Measurements from ENCODE around the gene BIRC3. TPM values are rescaled to one million over a fixed set of nuclear protein-coding genes. Genes with fewer than 3 reads are reported as not detected.

BIRC3 gene
- total RNA-seq, 1 experiment from 2014 or later: 65.4 TPM

- ATAC-seq (peak; percentile 61), DNase-seq (ENCODE audit: low read depth, low spot score) (no peak)
- BruUV-seq (replicated peaks): no TSS peak
- H3K9me3 ChIP-seq (ENCODE audit: control insufficient read depth, insufficient read depth, low read depth, low read length): no peaks in the 10 kb centered on the region
- no peaks in the 10 kb centered on the region for H3K27me3 ChIP-seq (ENCODE audit: control insufficient read depth, insufficient read depth, low read length)
- H3K4me1 ChIP-seq (ENCODE audit: control insufficient read depth, insufficient read depth, low read length): no peaks in the 10 kb centered on the region; the same call in 1 of the 2 replicates
- ChIA-PET POLR2A (interaction anchor here (0.6 kb wide), 2 partner anchors 11 to 298 kb away, joined by 4 to 7 read pairs; no protein-coding TSS in a partner anchor), CTCF (no interaction called here)
- in situ Hi-C loops (cut with HindIII; ENCODE audit: low pct_unique_long_range_greater_than_20kb, low sequenced_read_pairs): no loop called here
- H3K36me3 ChIP-seq (ENCODE audit: control insufficient read depth, insufficient read depth, low read length): peaks cover 53% of the 10 kb centered on the region
- no peak overlapping the region for H3K27ac ChIP-seq (ENCODE audit: low read length)
- no peak overlapping the region for H3K4me3 ChIP-seq (ENCODE audit: low read depth in 2 of 2, low read length in 2 of 2)
- intact Hi-C loops (cut with micrococcal nuclease; ENCODE audit: unreplicated experiment): no loop called here
- TF ChIP-seq POLR2AphosphoS5 (IDR thresholded peaks at IDR 0.05; ENCODE audit: low read depth, low read length) (0 out of 2 replicates have a peak, but pooled peaks have one; percentile 35), TCF7L2 (IDR thresholded peaks at IDR 0.05; ENCODE audit: low read depth, low read length) (no peak)
Observed at GRCh38 chr11:102361086-102362031, 44.1 kb downstream of the BIRC3 start.

GRCh38 chr11:102364991-102365390, 47.7 kb downstream of the BIRC3 start:
- Histone ChIP-seq H3K9me3 (ENCODE audit: control insufficient read depth, insufficient read depth, low read depth, low read length) (no peaks in the 10 kb centered on the region), H3K4me3 (ENCODE audit: low read depth in 2 of 2, low read length in 2 of 2) (no peak overlapping the region), H3K36me3 (ENCODE audit: control insufficient read depth, insufficient read depth, low read length) (peaks cover 65% of the 10 kb centered on the region), H3K27ac (ENCODE audit: low read length) (no peak overlapping the region), H3K27me3 (ENCODE audit: control insufficient read depth, insufficient read depth, low read length) (no peaks in the 10 kb centered on the region), H3K4me1 (ENCODE audit: control insufficient read depth, insufficient read depth, low read length) (no peaks in the 10 kb centered on the region)
- in situ Hi-C loops (cut with HindIII; ENCODE audit: low pct_unique_long_range_greater_than_20kb, low sequenced_read_pairs): no loop called here
- BruUV-seq (replicated peaks): TSS peak; percentile 6
- TF ChIP-seq REST (IDR thresholded peaks at IDR 0.05; ENCODE audit: insufficient read depth in 1 of 2, low read depth in 2 of 2, low read length in 1 of 2) (no peak), SIN3A (IDR thresholded peaks at IDR 0.05; ENCODE audit: borderline replicate concordance, insufficient read depth, low read depth, low read length) (no peak), POLR2AphosphoS5 (IDR thresholded peaks at IDR 0.05; ENCODE audit: low read depth, low read length) (no peak), TCF7L2 (IDR thresholded peaks at IDR 0.05; ENCODE audit: low read depth, low read length) (no peak), CTCF (IDR thresholded peaks at IDR 0.05) (no peak)
- DNase-seq (ENCODE audit: low read depth, low spot score) (no peak), ATAC-seq (no peak)
- ChIA-PET POLR2A (no interaction called here), CTCF (no interaction called here)
- intact Hi-C loops (cut with micrococcal nuclease; ENCODE audit: unreplicated experiment): no loop called here

- in situ Hi-C loops (cut with HindIII; ENCODE audit: low pct_unique_long_range_greater_than_20kb, low sequenced_read_pairs): no loop called here
- CTCF ChIA-PET: interaction anchor here (1.0 kb wide), 1 partner anchor 25 kb away, joined by 5 read pairs; no protein-coding TSS in a partner anchor
- no peak for TF ChIP-seq REST (IDR thresholded peaks at IDR 0.05; ENCODE audit: insufficient read depth in 1 of 2, low read depth in 2 of 2, low read length in 1 of 2)
- TF ChIP-seq CTCF (IDR thresholded peaks at IDR 0.05): peak; percentile 35; the same call in 1 of the 2 replicates
- Histone ChIP-seq H3K4me3 (ENCODE audit: low read depth in 2 of 2, low read length in 2 of 2) (no peak overlapping the region), H3K27me3 (ENCODE audit: control insufficient read depth, insufficient read depth, low read length) (no peaks in the 10 kb centered on the region), H3K27ac (ENCODE audit: low read length) (no peak overlapping the region), H3K9me3 (ENCODE audit: control insufficient read depth, insufficient read depth, low read depth, low read length) (no peaks in the 10 kb centered on the region), H3K36me3 (ENCODE audit: control insufficient read depth, insufficient read depth, low read length) (peaks cover 53% of the 10 kb centered on the region), H3K4me1 (ENCODE audit: control insufficient read depth, insufficient read depth, low read length) (no peaks in the 10 kb centered on the region)
- ATAC-seq (peak; percentile 43; the same call in 1 of the 2 replicates), DNase-seq (ENCODE audit: low read depth, low spot score) (no peak)
- POLR2A ChIA-PET: no interaction called here
- intact Hi-C loops (cut with micrococcal nuclease; ENCODE audit: unreplicated experiment): no loop called here
- BruUV-seq (replicated peaks): no TSS peak
Observed at GRCh38 chr11:102367364-102367763, 50.1 kb downstream of the BIRC3 start.
